Lung (tissue), 12 donors: ENCODE measurements around the gene ELOVL1. TPM values are rescaled to one million over a fixed set of nuclear protein-coding genes. Genes with fewer than 3 reads are reported as not detected.
A peak's percentile ranks its signal among the peaks of the same experiment; 100 is the strongest.

ENCODE experiments used
- ATAC-seq: fragments of 200-7000 bp; cut with Tn5 transposase; one replicate; pipeline ENCODE4 v1.9.1; 2020; ENCODE audit warnings: moderate number of reproducible peaks; ENCODE audit not compliant: insufficient read depth, low FRiP score
- DNase-seq, 3 donors: peaks; one replicate each; pipeline ENCODE4 v3.0.0-alpha.2; 2013 to 2017
- H3K27ac ChIP-seq, 2 donors: one replicate each; pipeline ENCODE4 v1.5.1; 2013; ENCODE audit warnings: mild to moderate bottlenecking in 2 of 2, moderate library complexity in 2 of 2, control low read depth in 1 of 2, inconsistent platforms in 1 of 2, low read depth in 1 of 2, low read length in 1 of 2
- H3K27me3 ChIP-seq, 3 donors: one replicate each; pipeline ENCODE4 v1.5.1; 2013; ENCODE audit warnings: low read length in 2 of 3; ENCODE audit not compliant: control insufficient read depth in 3 of 3, insufficient read depth in 3 of 3
- H3K36me3 ChIP-seq, 4 donors: one replicate each; pipeline ENCODE4 v1.5.1; 2013; ENCODE audit warnings: low read length in 4 of 4, mild to moderate bottlenecking in 1 of 4, moderate library complexity in 1 of 4; ENCODE audit not compliant: control insufficient read depth in 4 of 4, insufficient read depth in 4 of 4
- H3K4me1 ChIP-seq, 5 donors: one replicate each; pipeline ENCODE4 v1.5.1; 2013; ENCODE audit warnings: low read length in 5 of 5, mild to moderate bottlenecking in 2 of 5, moderate library complexity in 1 of 5; ENCODE audit not compliant: control insufficient read depth in 5 of 5, insufficient read depth in 5 of 5
- H3K4me3 ChIP-seq: one replicate; pipeline ENCODE4 v1.5.1; 2013; ENCODE audit warnings: mild to moderate bottlenecking, control low read depth, moderate library complexity
- H3K9ac ChIP-seq, 2 donors: one replicate each; pipeline ENCODE4 v1.5.1; 2013; ENCODE audit warnings: low read length in 2 of 2, control low read depth in 1 of 2; ENCODE audit not compliant: insufficient read depth in 1 of 2
- H3K9me3 ChIP-seq, 4 donors: one replicate each; pipeline ENCODE4 v1.5.1; 2013; ENCODE audit warnings: low read length in 3 of 4, mild to moderate bottlenecking in 1 of 4, moderate library complexity in 1 of 4; ENCODE audit not compliant: control insufficient read depth in 4 of 4, insufficient read depth in 3 of 4
- CTCF ChIP-seq: IDR thresholded peaks from 2 replicates; pipeline ENCODE4 v1.5.1; 2012; ENCODE audit warnings: mild to moderate bottlenecking; ENCODE audit errors: control extremely low read depth, extremely low read depth
- WGBS, 2 donors: extraction: QIAGEN DNeasy Blood & Tissue Kit; methylation state at CpG; one replicate each; pipeline ENCODE4 v1.1.7; 2013; 5-methylcytosine and 5-hydroxymethylcytosine counted together
- polyA plus RNA-seq, 2 donors: library from polyadenylated mRNA; stranded (reverse); fragments of 200-250 nt; gene quantifications; one replicate each; pipeline ENCODE4 v1.2.1, GENCODE V29; 2013
- total RNA-seq, 2 donors: library from RNA; depleted of rRNA in 1 of 2; stranded (reverse); fragments of >200 nt in 1 of 2; gene quantifications; one replicate each; pipeline ENCODE4 v1.2.1, GENCODE V29; 2014 to 2021
- donor health status: control.
- donor health status: control.
- donor health status: Bipolar disorder and iron deficiency.
- donor health status: healthy.
- donor health status: DM: yes; HTN: yes; CAD: no.

The ELOVL1 gene
- total and polyA plus RNA-seq, 4 donors, result 41.2 to 174 (median 103) TPM

DNA sequence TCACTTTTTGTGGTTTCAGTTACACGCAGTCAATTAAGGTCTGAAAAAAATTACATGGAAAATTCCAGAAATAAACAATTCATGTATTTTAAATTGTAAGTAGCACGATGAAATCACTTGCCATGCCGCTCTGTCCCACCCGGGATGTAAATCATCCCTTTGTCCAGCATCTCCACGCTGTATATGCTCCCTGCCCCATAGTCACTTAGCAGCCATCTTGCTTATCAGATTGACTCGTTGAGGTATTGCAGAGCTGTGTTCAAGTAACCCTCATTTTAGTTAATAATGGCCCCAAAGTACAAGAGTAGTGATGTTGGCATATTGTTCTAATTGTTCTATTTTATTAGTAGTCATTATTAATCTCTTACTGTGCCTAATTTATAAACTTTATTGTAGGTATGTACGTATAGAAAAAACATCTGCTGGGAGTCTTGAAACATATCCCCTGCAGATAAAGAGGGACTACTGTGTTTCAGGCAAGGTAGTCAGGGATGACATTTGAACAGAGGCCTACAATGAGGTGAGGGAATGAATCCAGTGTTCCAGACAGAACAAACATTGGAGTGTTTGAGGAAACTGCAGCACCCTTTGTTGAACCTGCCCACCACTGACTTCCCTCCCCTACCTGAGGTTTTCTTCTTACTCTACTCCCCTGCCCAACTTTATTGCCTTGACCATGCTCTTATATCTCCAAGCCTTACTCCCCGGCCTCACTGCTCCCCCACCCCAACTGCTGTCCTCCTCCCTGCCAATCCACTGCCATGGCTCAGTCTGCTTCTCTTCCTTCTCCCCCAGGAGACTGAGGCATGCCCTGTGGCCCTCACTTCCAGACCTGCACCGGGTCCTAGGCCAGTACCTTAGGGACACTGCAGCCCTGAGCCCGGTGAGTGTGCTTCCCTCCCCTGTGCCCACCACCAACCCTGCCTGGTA lies 16.1 kb downstream of the ELOVL1 start:
- TF ChIP-seq CTCF, result no peak
- Histone ChIP-seq H3K9ac (no peak overlapping the region), H3K36me3 (no peaks in the 10 kb centered on the region), H3K27ac (no peak overlapping the region), H3K4me3 (no peak overlapping the region), H3K27me3 (peaks cover 0 to 5% (median 0%) of the 10 kb centered on the region in 3 donors), H3K9me3 (no peaks in the 10 kb centered on the region), H3K4me1 (peaks cover 0 to 12% (median 4%) of the 10 kb centered on the region in 5 donors)
- DNase-seq (no peak), ATAC-seq (no peak)
- WGBS, 2 donors, result 88 to 89% methylated on average over 10 of the region's 10 CpGs

DNA sequence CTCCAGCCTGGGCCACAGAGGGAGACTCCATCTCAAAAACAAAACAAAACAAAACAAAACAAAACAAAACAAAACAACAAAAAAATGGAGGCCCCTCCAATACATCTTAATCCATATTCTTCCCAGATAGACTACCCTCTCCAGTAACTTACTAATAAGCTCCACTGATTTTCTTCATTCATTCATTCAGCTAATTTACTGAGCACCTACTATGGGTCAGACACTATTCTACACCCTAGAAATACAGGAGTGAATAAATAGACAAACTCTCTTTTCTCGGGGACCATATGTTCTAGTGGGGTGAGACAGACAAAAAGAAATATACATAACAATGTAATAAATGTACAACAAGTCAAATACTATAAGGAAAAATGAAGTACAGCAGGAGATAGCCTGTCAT lies 16.8 kb downstream of the ELOVL1 start:
- Histone ChIP-seq H3K9ac (no peak overlapping the region), H3K4me3 (no peak overlapping the region), H3K36me3 (no peaks in the 10 kb centered on the region), H3K27me3 (peaks cover 0 to 5% (median 0%) of the 10 kb centered on the region in 3 donors), H3K4me1 (peaks cover 0 to 12% (median 4%) of the 10 kb centered on the region in 5 donors), H3K9me3 (no peaks in the 10 kb centered on the region), H3K27ac (no peak overlapping the region)
- TF ChIP-seq CTCF, result no peak
- no peak for ATAC-seq
- WGBS, 2 donors, result 89 to 92% methylated on average over 1 of the region's 1 CpG
- DNase-seq, result no peak

DNA sequence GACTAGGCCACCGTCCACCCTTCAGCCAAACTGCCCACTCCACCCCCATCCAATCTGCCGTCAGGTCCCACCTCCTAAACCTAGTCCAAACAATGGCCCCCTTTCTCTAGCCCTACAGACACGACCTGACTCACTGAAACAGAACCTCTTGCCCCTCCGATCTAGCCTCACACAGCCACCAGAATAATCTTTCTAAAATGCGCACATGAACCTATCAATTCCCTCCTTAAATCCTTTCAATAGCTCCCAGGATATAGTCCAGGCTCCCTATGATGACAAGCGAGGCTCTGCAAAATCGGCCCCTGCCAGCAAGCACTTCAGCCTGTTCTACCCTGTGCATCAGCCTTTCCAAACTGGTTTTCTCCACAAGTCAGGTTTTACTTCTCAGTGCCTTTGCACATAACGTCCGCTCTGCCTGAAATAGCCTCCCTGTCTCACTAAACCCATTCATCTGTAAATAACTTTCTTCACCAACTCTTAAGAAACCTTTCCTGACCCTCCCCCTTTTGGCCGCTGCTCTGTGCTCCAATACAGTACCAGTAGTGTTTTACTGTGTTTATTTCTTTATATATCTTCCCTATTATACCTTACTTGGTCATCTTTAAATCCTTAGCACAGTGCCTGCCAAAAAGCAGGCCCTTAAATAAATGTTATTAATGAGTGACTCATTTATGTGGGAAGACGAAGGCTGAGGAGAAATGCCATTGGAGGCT lies 18.1 kb downstream of the ELOVL1 start:
- Histone ChIP-seq H3K36me3 (no peaks in the 10 kb centered on the region), H3K4me1 (peaks cover 0 to 12% (median 4%) of the 10 kb centered on the region in 5 donors), H3K27ac (peak overlapping the region; percentile 93 to 96), H3K9ac (peak overlapping the region; percentile 42 to 44), H3K27me3 (peaks cover 0 to 5% (median 0%) of the 10 kb centered on the region in 3 donors), H3K9me3 (no peaks in the 10 kb centered on the region), H3K4me3 (no peak overlapping the region)
- 59 to 71% methylated on average over 11 of the region's 11 CpGs for WGBS, 2 donors
- TF ChIP-seq CTCF, result no peak
- ATAC-seq, result no peak
- DNase-seq, result peak in 2 of 3 donors; percentile 24 to 56
